Stimulated activated CD8-positive, alpha-beta memory T cell treated with anti-CD3 and anti-CD28 coated beads, Interleukin-12 subunit alpha, Interleukin-12 subunit beta, amount 100 ng/mL, for 1 hour (primary cell): Measurements from ENCODE around the gene MGRN1.

Source experiments
- DNase-seq: peaks from one replicate; pipeline ENCODE4 v3.0.0-alpha.2; 2020; ENCODE audit warnings: low read depth

The MGRN1 gene

DNA sequence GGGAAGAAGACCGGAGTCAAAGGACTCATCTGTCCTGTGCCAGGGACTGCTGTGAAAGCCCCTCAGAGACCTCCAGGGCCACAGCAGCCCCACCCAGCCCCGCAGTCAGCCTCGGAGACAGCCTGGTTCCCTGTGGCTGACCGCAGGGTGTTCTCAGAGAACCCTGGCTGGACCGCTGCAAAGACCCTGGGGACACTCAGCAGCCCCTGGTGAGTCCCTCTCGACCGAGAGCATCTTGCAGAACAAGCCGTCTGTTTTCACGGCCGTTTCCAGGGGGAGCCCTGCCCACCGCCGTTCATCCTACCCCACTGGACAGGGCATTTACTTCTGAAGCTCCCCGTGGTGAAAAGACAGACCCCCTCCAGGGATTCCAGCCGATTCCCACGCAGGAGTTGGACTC, 20.2 kb upstream of the MGRN1 start:
- DNase-seq, result no peak

DNA sequence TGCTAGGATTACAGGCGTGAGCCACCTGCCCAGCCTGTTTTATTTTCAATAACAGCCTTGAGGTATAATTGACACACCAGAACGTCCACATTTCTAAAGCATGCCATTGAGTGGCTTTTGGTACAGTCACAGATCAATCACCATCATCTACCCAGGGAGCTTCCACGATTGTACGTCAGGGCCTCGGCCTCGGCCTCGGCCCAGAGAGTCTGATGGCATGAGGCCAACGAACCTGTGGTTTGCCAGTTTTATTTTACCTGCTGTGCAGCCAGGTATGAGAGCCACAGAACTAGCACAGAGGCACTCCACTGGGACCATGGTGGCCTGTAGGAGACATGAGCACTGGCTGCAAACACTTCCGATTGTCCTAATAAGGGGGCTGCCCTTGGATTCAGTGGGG, 18.3 kb upstream of the MGRN1 start:
- DNase-seq, result no peak

DNA sequence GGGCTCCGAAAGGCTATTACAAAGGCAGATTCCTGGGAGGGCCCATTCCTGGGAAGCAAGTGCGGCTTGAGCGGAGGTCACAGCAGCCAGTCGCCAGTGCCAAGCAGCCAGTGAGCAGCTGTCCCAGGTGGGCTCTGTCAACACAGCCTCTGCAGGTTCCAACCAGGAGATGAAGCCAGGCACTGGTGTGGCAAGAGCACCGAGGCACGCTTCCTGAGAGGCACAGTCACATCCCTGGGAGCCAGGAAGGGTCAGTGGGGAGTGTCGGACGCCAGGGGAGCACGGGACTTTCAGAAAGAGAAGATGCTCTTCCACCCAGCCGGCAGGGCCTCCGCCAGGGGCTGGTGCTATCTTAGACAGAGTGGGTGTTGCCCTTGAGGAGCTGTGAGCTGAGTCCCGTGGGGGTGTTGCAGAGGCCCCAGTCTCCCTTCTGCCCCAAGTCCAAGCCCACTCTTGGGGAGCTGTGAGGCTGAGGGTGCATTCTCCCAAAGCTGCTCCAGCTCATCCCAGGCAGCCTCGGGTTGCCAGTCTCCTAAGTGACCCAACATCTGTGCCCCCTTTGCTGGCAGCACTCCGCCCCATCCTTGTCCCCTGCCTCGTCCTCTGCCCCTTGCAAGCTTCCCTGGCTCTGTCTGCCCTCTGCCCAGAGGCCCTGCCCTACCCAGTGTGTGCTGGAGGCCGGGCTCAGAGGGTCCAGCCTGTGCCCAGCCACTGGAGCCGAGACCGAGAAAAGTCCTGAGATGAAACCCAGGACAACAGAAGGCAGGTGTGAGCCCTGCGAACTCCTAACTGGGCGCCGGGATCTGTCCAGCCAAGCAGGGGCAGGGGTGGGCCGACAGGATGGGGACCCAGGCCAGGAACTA, 16.6 kb upstream of the MGRN1 start:
- no peak for DNase-seq

DNA sequence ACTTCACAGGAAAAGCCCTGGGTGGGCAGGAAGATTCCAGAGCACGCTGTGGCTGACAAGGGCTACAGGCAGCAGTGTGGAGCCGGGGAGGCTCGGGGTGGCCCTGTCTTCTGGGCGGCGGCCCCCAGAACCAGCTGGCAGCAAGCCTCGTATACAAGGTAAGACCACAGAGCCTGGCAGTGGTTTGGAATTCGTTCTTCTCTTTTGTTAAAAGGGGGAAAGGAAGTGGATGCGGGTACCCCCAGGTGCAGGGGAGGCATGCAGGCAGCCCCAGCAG, 16.0 kb upstream of the MGRN1 start:
- DNase-seq, result no peak

DNA sequence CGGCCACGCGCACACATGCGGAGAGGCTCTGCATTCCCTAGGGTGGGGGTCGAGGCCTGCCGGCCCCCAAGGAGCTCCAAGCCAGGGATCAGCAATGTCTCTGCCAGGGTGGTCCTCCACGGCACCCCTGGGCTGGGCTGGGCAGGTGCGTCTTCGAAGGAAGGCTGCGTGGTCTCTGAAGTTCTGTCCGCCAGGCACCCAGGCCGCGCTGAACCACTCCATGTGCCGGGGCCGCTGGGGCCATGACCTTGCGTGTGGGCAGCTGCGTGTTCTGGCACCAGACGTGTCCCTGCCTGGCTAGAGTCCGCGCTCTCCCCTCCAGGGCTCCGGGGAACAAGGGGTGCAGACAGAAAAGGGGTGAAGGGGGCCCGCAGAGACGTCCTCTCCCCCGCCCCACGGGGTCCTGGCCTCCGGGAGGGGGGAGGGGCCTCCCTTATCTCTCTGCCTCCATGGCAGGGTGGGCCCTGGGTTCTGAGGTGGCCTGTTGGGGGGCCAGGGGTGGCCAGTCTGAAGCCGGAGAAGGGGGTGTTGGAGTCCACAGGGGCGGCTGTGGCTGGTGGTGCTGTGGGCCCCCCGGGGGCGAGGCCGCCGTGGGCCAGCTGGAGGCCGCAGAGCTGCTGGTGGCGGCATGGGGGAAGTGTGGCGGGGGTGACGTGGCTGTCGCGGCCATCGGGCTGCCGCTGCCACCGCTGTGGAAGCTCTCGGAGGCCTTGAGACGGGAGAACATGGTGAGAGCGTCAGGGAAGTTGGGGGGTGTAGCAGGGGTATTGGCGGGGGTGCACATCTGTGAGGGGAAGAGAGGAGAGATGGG, 15.2 kb upstream of the MGRN1 start:
- DNase-seq, result no peak

DNA sequence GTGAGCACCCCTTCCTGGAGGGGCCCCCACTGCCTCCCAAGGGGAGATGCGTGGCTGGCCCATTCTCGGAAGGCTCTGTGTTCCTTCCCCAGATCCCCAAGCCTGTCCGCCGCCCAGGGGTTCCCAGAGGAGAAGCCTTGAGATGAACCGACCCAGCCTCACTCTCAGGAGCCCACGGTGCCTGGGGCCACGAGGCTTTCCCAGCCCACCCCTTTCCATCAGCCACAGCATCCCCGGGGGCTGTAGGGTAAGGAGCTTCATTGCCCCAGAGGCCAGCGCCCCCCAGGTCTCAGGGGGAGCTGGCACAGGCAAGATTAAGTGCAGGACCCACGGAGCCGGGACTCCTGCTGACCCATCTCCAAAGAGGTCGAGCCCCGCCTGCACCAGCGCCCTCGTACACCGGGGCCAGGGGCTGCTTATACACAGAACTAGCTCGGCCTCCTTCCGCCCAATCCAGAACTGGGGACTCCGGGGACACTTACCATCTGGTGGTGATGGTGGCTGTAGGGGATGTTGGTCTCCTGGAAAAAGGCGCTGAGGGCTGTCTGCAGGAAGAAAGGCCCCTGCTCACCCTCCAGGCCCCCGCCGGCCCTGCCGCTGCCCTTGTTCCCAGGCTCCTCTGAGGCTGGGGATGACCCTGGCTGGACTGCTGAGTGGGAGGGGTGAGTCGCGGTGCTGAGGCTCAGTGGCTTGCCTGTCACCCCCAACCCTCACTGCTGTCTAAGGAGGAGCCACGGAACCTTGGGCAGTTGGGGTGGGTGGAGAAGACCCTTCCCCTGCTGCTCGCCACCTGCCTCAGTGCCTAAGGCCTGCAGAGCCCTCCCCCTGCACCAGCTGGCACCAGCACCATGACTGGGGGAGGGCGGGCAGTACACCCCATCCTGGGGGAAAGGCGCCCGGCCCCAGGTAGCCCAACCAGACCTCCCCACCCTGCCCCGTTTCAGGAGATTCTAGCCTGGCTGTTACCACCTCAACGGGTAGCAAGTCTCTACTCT, 14.3 kb upstream of the MGRN1 start:
- DNase-seq, result no peak

DNA sequence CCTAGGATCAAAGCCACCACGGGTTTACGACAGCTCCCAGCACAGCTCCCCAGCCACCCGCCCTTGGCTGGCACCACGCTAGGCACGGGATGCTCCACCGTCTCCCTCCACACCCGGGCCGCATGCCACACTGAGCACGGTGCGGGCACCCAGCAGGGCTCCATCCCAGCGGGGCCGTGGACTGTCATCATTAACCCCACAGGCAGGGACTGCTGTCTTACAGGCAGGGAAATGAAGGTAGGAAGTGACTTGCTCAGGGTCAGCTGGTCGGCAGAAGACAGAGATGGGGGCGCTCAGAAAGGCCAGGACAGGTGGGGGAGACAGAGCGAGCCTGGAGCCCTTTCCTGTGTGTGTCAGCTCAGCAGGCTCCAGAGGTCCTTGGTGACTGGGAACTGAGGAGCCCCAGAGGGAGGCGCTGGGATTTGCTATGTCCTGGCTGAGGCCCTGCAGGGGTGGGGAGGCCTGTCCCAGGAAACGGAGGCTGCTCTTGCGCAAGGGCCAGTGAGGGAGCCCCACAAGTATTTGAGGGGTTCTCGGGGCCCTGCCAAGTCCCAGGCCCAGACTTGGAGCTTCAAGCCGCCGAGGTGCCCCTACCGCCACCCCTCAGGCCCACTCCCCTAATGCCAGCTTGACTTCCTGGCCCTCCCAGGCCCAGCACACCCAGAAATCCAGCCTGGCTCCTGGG, 13.1 kb upstream of the MGRN1 start:
- DNase-seq, result no peak

DNA sequence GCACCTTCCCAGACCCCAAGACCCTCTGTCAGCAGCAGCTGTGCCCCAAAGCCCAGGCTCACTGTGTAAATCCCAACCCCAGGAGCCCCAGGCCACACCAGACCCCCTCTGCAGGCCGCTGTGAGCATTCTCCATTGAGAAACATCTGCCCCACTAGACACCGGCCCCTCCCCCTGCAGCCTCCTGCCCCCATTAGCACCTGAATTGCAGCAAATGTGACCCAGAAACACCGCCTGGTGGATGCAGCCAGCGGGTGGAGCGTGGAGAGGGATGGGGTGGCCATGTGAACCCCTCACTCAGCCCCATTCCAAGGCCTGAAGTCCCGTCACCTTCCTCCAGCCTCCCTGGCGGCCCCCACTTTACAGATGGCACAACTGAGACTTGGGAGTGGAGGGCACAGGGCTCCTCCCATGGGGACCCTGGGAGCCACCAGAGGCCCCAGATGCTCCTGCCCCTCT, 12.1 kb upstream of the MGRN1 start:
- no peak for DNase-seq

DNA sequence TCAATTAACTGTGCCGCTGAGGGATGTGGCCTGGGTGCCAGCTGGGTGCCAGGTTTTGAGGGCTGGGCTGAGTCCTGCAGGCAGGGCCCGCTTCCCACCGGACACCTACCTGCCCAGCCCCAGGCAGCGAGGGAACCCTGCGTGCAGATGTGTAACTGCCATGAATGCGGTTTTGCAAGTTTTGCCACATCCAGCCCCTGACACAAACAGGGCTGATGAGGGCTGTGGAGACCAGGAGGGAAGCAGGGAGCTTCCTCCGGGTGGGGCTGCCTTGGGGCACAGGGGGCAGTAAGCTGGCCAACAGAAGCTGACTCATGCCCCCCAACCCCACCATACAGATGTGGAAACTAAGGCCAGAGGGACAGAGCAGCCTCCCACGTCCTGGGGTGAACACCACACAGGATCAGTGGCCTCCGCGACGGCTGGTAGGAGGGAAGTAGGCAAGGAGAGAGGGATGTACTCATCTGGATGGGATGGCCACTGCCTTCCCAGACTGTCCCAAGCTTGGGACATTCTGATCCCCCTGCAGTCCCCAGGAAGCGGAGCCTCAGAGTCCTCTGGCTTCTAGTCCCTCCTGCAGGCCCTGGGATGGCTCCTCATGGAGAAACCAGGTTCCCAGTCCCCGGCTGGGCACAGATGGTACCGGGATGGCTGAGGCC, 11.5 kb upstream of the MGRN1 start:
- no peak for DNase-seq

DNA sequence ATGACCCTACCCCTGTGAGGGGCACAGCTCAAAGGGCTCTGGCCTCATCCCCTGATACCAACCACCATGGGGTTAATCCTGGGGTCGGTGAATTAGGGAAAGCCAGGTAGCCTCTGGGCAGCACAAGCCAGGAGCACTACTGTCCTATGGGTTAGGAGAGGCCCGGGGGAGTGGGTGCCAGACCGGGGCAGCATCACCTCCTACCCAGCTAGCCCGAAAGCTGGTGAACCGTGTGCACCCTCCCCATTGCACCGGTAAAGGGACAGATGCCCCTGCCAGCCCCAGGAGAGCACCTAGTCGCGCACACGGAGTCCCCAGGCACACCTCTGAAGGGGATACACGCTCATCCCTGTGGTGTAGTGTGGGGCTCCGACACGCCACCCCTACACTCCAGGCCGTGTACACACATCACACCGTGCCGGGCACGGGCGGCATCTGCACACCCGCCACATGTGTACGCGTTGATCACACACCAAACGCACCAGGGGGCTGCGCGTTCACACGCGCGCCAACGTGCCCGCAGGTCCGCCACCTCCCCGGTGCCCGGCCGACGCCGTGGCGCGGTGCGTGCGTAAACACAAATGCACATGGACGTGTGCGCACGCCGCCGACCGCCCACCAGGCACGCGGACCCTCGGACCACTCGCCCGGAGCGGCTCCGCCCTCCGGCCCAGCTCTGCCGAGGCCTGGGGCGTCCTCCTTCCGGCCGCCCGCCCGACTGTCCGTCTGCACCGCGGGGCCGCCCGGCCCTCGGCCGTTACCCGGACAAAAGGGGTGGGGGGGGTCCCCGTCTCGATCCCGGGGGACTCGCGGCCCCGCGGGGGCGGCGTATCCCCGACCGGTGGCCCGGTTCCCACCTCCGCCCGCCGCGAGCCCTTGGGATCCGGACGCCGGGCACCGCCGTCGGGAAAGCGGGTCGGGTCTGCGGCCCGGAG, 10.7 kb upstream of the MGRN1 start:
- DNase-seq, result no peak

DNA sequence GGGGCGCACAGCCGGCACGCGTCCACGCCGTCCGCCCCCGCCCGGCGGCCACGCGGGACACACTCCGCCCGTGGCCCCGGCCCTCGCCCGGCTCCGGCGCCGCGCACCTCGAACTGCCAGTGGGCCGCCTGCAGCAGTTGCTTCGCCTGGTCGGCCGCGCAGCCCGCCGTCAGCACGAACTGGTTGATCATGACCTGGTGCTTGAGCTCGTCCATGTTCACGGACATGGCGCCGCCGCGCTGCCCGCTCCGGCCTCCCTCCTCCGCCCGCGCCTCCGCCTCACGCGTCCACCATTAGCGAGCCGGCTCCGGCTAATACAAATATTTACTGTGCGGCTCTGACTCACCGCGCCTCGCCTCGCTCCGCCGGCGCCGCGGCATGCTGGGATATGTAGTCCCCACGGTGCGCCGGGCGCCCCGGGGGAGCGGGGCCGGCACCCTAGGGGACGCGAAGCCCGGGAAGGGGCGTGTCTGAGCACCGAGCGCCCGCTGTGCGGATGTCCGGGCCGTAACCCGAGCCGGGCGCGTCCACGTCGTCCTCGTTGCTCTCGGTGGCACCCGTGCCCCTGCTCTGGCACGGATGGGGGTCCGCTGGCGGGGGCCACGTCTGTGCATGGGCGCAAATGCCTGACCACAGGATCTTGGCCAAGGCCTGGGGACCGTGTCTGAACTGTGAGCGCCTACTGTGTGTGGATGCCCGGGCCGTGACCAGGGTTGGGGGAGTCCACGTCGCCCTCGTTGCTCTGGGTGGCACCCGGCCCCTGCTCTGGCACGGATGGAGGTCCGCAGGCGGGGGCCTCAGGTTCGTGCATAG, 9.8 kb upstream of the MGRN1 start, which contains the start of gene UBALD1:
TSS of gene UBALD1 (minus strand) at position 318 of the 813 bp plus-strand sequence. CDS start at position 227, 91 bp downstream.
- DNase-seq, result peak; percentile 60

DNA sequence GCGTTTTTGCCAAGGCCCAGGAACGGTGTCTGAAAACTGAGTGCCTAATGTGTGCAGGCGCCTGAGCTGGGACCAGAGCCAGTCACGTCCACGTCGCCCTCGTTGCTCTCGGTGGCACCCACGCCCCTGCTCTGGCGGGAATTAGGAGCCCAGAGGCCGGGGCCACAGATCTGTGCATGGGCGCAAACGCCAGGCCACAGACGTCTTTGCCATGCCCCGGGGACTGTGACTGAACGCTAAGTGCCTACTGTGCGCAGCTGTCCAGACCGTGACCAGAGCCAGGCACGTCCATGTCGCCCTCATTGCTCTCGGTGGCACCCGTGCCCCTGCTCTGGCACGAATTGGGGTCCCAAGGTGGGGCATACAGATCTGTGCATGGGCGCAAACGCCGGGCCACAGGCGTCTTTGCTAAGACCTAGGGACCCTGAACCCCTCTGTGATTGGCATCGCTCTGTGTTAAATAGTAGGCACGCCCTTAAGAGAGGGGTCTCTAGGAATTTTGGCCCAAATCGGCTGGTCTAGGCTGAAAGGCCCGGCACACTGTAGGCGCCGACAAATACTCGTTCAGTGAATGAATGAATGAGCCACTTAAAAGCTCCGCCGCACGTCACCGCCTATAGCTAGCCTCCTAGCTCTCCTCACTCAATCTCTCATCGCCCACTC, 9.1 kb upstream of the MGRN1 start:
- no peak for DNase-seq

DNA sequence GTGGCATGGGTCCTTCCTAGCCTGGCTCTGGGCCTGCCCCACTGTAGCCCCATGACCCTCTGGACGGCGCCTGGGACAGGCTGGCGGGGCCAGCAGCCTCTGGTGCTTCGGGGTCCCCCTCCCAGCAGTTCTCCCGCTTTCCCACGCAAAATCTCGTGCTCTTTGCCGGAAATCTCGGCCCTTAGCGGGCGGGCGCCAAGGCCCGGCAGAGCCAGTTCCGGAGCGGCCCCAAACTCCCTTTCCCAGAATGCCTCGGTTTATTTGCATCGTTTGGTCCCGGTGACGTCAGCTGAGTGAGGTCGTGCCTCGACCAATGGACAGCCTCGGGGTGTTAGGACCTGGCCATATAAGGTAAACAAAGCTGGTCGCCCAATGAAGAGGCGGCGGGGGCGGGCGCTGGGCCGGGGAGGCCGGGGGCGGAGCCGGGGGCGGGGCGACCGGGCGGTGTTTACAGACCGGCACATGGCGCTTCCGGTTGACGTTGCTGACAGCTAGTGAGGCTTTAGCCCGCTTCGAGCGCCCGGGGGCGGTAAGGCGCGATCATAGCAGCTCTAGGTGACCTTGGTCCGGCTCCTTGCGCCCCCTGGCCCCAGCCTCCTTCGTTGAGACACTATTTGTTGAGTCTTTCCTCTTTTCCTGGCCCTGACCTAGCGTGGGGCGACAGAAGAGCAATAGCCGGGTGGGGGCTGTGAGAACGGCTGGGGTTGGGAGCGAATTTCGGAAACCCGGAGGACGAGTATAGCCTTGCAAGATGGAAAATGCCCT, 8.4 kb upstream of the MGRN1 start:
- DNase-seq, result peak; percentile 98

DNA sequence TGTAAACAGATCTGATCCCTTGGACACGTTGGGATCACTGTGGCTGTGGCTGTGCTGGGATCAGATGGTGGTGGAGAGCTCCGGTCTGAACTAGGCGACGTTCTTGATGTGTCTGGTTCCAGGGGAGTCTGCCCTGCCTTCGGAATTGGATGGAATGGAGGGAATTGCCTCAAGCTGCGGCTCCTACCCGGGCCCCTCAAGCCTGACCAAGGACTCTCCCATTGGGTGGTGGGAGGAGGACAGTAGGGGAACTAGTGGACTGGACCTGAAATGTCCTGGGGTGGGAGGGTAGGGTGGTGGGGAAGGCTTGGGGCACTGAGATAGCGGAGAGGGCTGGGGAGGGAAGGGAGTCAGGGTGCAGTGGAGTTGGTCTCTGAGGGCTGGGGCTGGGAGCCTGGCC, 6.7 kb upstream of the MGRN1 start:
- DNase-seq, result no peak

DNA sequence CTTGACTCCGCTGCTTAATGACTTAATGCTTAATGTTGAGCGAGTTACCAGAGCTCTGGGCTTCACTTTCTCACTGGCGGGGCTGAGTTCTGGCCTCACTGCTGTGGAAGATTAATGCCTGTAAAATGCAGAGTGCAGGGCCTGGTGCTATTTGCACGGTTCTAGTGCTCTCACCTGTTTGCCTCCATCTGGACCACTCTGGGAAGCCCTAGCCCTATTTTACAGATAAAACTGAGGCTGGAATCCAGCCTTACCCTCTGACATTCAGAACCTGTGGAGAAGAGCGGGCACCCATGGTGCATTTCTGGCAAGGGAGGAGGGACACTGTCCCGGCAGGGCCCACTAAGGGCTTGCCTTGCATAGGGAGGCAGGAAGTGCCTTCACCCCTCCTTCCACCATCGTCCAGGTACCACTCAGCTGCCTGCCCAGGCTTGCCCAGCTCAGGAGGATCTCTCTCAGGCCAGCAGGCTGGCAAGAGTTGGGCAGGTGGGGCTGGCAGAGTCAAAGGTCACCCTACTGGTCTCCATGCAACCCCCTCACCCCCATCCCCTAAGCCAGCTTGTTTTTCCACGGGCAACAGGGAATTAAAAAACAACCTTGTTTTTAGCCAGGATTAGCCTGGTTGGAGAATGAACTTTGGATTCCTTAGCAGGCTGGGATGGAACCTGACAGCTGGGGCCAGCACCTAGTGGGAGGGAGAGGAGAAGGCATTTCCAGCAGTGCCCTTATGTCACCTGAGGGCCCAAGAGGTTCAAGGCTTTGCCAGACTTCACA, 5.8 kb upstream of the MGRN1 start:
- DNase-seq, result no peak

DNA sequence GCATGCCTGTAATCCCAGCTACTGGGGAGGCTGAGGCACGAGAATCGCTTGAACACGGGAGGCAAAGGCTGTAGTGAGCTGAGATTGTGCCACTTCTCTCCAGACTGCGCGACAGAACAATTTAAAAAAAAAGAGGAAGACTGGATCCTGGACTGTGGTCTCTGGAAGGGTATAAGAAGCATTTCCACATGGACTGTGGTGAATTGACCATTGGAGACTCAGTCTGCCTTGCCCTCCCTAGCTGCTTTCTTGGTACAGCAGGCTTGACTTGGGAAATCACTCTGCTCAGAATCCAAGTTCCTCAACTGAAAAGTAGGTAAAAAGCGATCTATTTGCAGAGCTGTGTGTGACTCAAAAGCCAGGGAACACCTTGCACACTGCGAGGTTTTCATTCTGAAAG, 1.0 kb upstream of the MGRN1 start:
- no peak for DNase-seq
